Measurements from ENCODE around the gene RYR1.
"Not testable (repeated sequence)": the region's sequence is repeated elsewhere in the genome, so short reads cannot be mapped to it uniquely, and the experiment has no call there.

RYR1 gene

GRCh38 chr19:38571682-38572081 lies 138.2 kb downstream of the RYR1 start:
- no peak for FAIRE-seq

DNA sequence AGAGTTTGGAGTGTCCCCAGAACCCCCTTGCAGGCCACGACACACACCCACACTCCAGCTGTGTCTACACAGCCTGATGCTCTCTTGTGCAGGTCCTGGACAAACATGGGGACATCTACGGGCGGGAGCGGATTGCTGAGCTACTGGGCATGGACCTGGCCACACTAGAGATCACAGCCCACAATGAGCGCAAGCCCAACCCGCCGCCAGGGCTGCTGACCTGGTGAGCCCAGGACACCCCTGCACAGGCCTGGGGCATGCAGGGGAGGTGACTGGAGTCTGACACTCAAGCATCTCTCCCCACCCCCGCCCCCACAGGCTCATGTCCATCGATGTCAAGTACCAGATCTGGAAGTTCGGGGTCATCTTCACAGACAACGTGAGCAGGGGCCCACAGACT lies 144.3 kb downstream of the RYR1 start:
- no peak for FAIRE-seq

- not testable (repeated sequence) for FAIRE-seq
These were observed 145.8 kb downstream of the RYR1 start for GRCh38 chr19:38579304-38579703.

DNA sequence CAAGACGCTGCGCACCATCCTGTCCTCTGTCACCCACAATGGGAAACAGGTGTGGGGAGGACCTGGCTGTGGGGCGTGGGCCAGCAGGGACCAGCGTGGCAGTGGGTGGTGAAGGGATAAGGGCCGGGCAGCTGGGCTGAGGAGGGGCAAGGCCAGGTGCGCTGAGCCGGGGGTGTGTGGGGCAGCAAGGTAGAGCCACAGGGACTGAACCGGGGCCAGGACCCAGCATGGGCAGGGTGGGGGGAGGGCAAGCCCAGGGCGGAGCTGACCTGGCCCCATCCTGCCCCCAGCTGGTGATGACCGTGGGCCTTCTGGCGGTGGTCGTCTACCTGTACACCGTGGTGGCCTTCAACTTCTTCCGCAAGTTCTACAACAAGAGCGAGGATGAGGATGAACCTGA lies 146.6 kb downstream of the RYR1 start:
- no peak for FAIRE-seq

- no peak for FAIRE-seq
These were observed 149.9 kb downstream of the RYR1 start for GRCh38 chr19:38583219-38583984.

- FAIRE-seq: no peak
These were observed 150.5 kb downstream of the RYR1 start for GRCh38 chr19:38583985-38584305.

DNA sequence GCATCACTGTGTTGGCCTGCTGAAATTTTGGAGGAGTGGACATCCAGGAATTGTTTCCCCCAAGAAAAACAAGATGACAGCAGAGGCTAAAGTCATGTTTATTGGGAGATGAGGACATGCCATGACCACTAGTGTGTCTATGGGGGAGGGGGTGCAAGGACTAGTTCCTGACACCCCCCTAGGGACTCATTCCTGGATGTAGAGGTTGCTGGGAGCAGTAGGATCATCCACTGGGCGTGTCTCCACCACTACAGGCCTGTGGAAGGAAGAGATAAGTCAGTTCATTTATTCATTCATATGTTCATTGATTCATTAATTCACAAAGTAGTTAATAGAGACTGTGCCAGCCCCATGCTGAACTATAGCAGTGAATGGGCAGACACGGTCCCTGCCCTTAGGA lies 154.1 kb downstream of the RYR1 start:
- no peak for FAIRE-seq

DNA sequence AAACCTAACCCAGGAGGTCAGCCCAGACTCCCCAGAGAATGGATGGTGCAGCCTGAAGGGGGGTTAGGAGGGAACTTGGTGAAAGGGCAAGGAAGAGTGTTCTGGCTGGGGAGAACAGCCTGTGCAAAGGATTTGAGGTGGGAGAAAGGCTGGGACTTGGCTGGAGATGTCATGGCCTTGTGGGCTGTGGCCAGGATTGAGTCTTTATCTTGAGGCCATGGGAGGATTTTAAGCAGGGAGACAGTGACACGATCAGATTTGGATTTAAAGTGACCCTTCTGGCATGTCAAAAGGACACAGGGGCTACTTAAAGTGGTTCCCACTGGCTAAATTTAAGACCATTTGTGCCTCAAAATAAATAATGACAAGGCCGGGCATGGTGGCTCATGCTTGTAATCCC lies 154.6 kb downstream of the RYR1 start:
- FAIRE-seq: no peak

DNA sequence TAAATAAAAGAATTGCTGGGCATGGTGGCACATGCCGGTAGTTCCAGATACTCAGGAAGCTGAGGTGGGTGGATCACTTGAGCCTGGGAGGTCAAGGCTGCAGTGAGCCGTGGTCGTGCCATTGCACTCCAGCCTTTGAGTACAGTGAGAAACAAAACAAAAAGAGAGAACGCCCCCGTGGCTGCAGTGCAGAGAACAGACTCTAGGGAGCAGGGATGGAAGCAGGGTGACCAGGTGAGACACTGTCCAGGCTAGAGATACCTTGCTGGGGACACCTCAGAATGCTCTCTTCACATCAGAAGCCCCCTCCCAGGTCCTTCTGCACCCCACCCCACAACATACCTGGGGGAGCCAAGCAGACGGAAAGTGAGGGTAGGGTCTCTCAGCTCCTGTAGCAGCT lies 159.4 kb downstream of the RYR1 start:
- FAIRE-seq: no peak

- no peak for FAIRE-seq
These were observed 162.8 kb downstream of the RYR1 start for GRCh38 chr19:38596057-38596981.

DNA sequence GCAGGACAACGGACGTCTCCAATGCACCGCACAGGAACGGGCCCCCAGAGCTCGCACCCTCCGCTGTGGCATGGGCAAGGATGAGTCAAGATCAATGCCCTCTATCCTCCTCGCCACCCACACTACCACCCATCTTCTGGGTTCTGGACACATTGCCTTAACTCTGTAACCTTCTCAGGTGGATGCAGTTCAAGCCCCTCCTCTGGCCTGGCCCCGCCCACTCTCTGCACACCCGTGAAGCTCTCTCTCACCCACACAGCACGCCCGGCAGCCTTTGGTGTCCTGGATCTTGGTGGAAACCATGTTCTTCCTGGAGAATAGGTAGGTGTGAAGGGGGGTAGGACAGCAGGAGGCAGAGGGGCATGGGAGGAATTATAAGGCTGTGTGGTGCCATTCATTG lies 163.6 kb downstream of the RYR1 start:
- no peak for FAIRE-seq

DNA sequence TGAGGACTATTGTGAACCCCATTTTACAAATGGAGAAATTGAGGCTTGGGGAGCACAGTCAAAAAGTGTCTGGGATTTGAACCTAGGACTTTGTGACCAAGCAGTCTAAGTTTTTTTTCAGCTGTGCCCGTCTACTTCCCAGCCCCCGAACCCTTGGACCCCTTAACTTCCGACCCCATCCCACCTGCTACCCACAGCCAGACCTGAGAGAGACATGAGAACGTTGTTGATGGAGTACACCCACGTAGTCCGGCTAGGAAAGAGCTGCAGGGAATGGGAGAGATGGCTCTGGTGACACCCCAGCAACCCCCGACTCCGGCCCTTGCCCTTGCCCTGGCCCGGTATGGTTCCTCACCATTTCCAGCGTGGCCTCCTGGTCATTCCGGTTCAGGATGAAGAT lies 166.2 kb downstream of the RYR1 start:
- FAIRE-seq: no peak

DNA sequence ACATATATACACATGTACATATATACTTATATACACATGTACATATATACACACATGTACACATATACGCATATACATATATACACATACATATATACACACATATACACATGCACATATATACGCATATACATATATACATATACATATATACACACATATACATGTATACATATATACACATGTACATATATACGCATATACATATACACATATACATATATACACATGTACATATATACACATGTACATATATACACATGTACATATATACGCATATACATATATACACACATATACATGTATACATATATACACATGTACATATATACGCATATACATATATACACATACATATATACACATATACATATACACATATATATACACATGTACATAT lies 169.4 kb downstream of the RYR1 start:
- FAIRE-seq: peak; percentile 33

GRCh38 chr19:38606131-38606530 lies 172.6 kb downstream of the RYR1 start:
- no peak for FAIRE-seq

DNA sequence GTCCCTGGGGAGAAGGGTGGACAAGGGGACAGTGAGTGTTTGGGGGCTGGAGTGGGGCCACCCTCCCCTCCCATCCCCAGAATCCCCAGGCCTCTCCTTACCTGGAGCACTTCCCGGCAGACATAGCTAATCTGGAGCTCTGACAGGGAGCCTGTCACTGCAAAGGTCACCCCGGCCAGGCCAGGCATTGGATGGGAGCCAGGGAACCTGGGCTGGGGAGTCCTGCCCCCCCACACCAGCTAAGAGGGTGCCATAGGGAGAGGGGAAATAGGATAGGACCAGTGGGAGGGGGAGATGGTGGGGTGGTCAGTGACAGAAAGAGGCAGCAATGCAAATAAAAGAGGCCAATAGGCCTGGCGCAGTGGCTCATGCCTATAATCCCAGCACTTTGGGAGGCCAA lies 180.8 kb downstream of the RYR1 start:
- FAIRE-seq: no peak

DNA sequence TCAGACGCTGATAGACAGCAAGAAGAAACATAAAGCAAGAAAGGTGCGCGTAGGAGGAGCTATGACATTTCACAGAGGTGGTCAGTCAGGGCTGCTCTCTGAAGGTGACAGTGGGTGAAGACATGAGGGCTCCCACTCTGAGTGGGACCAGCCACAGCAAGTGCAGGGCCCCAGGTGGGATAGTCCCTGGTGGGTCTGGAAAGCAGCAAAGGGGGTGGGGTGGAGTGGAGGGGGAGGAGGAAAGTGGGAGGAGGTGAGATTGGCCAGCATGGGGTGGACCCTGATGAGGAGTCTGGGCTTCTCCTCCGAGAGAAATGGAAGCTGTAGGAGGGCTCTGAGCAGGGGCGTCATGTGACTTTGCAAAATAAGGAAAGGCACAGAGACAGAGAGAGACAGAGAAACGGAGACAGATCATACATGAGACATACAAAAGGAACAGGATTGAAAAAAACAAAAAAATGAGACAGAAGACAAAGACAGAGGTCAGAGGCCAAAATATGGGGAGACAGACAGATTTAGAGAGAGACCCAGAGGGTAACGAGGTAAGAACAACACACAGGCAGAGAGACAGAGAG lies 181.6 kb downstream of the RYR1 start:
- FAIRE-seq: no peak

GRCh38 chr19:38616265-38616664 lies 182.8 kb downstream of the RYR1 start:
- FAIRE-seq: no peak

- no peak for FAIRE-seq
These were observed 183.8 kb downstream of the RYR1 start for GRCh38 chr19:38617283-38617763.

DNA sequence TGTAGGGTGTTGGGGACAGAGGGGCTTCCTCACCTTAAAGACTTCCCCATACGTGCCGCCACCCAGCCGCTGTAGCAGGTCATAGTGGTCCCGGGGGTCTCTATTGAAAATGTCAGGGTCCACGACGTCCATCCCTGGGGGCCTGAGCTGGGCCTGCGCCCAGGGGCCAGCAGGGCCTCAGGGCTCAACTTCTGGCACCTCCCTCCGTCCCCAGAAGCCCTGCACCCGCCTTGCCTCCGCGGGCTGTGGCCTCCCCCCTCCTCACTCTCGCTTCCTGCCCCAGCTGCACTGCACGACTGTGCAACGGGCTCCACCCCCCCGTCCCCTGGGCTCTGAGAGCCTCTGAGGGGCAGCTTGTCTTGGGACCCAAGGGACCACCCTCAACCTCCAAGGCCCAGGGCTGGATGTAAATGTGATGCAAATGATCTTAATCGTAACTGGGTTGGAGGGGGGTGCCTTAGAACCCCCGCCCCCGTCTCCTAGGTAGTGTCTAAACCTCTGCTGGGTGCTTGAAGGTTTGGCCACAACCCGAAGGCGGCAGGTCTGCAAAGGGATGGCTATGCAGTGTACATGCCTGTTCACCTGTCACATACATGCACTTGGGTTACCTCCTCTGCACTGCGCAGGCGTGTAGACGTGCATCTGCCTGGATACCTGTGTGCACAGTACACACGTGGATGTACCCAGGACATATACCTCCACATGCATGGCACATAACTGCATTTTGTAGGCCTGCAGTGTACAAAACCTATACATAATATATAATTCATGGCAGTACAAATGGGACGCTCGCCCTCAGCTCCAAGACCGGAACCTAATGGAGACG lies 184.5 kb downstream of the RYR1 start, which contains the start of gene MAP4K1:
Gene MAP4K1 (minus strand): TSS at position 190 of the 826 bp plus-strand sequence. CDS start 58 bp downstream, at position 132.
- no peak for FAIRE-seq

DNA sequence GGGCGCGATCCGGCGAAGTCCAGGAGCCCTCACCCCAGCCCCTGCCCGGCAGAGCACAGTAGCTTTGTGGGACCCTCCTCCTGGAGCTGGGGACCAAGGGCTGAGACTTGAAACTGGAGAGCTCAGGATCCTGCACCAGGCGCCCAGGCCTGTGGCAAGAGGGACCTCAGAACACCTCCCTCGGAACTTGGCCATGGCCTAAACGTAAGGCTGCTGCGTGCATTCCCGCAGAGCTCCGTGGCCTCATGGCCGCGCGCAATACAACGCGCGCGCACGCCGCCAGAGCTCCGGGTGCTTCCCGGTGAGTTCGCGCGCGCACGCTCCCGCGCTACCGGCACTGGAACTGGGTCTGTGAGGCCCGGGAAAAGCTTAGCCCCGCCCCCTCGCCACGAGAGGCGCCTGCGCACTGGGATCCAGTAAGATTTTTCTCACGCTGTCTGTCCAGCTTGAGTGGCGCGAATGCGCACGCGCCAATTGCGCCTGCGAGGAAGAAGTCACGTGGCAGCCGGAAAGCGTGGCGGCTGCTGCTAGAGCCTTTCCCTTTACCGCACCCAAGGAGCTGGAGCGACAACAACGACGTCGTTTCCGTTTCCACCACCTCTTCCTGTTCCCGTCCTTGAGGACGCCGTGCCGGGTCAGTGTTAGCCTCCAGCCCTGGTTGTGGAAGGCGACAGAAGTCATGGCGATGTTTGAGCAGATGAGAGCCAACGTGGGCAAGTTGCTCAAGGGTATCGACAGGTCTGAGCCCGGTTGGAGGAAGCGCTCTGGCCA lies 185.3 kb downstream of the RYR1 start, which contains the start of gene EIF3K:
Gene EIF3K (plus strand): TSS at position 599 of the 771 bp plus-strand sequence. CDS start 81 bp downstream, at position 680.
- FAIRE-seq: peak; percentile 81

GRCh38 chr19:38619361-38620174 lies 186.1 kb downstream of the RYR1 start:
- no peak for FAIRE-seq

Measured in islet of Langerhans (tissue), 1 donor.